MM.1S (cell line): Measurements from ENCODE around the gene PIKFYVE.

Source experiments
- CTCF ChIP-seq: fragments of 300-600 bp; sonication (generic); IDR thresholded peaks from 2 replicates; pipeline ENCODE4 v1.5.1; 2016; ENCODE audit warnings: antibody characterized with exemption, low read length, mixed read lengths
- EZH2 ChIP-seq: fragments of 300-600 bp; sonication (generic); optimal IDR thresholded peaks from 2 replicates; pipeline ENCODE3; 2017; ENCODE audit warnings: low read depth, mild to moderate bottlenecking, antibody characterized with exemption, low read length, mixed read lengths
- EZH2phosphoT487 ChIP-seq: fragments of 300-600 bp; sonication (generic); IDR thresholded peaks from 2 replicates; pipeline ENCODE4 v1.6.1; 2018; ENCODE audit warnings: antibody characterized with exemption, low read length

DNA sequence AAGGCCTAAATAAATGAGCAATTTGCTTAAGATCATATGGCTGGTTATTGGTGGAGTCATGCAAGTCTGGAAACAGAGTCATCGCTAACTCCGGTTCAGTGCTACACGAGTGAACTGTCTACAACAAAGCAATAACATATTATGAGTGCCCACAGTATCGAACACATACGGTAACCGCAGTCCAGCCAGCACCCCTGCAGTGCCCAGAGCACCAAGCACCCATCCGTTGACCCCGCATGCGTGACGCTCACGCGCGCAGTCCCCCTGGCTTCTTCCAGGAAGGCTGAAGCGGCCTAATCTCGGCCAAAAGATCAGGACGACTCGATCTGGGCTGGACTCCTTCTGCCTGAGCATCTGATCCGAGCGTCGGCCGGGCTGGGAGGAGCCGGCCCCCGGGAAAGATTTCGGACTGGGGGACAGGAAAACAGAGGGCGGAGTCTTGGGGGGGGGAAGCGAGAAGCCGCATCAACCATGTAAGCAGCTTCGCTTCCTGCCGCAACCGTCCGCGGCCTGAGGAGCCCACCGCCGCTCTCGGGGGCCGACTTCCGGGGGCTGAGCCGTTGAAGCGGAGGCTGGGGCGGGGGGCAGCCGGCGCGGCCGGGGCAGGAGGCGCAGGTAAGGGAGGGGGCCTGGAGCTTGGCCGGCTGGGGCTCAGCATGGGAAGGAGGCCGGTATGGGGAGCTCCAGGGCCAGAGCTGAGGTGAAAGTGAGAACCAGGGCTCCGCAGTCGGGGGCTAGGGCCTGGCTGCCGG, at the start of gene PIKFYVE:
- no peak for TF ChIP-seq CTCF
- TF ChIP-seq EZH2phosphoT487, result no peak
- no peak for TF ChIP-seq EZH2
